ENCODE measurements around the gene BRCC3. TPM values are rescaled to one million over a fixed set of nuclear protein-coding genes. Genes with fewer than 3 reads are reported as not detected.
A peak's percentile ranks its signal among the peaks of the same experiment; 100 is the strongest.

The BRCC3 gene
- total and polyA plus RNA-seq, 2 of the 13 experiments (the other 11 are each of a cell fraction or from before 2014, with no cell fraction given) = 19.8 to 24.3 TPM

DNA sequence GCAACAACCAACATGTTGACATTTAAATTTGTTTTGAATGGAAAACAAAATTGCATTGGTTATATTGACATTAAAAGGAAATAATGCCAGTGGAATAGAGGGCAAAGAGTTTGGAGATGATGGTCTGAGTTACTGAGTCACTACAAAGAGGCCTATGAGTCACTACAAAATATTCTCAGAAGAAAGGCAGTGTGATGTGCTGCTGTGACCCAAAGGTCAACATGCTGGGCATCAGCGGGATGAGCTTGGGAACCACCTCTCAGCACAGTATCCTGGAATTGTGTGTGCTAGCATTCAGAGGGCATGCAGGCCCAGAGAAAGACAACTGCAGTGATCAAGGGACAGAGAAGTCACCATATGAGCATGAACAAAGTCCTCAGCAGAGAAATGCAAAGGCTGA, 3.1 kb upstream of the BRCC3 start (continued):
- TF ChIP-seq, protein P1, sequence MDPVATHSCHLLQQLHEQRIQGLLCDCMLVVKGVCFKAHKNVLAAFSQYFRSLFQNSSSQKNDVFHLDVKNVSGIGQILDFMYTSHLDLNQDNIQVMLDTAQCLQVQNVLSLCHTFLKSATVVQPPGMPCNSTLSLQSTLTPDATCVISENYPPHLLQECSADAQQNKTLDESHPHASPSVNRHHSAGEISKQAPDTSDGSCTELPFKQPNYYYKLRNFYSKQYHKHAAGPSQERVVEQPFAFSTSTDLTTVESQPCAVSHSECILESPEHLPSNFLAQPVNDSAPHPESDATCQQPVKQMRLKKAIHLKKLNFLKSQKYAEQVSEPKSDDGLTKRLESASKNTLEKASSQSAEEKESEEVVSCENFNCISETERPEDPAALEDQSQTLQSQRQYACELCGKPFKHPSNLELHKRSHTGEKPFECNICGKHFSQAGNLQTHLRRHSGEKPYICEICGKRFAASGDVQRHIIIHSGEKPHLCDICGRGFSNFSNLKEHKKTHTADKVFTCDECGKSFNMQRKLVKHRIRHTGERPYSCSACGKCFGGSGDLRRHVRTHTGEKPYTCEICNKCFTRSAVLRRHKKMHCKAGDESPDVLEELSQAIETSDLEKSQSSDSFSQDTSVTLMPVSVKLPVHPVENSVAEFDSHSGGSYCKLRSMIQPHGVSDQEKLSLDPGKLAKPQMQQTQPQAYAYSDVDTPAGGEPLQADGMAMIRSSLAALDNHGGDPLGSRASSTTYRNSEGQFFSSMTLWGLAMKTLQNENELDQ (CRISPR knock-in tag; IDR thresholded peaks at IDR 0.05; ENCODE audit: borderline replicate concordance) = no peak
- no peak for TF ChIP-seq ZNF773 (CRISPR knock-in tag; IDR thresholded peaks at IDR 0.05; ENCODE audit: borderline replicate concordance)
- TF ChIP-seq GABPA (IDR thresholded peaks at IDR 0.05; ENCODE audit: low read depth, low read length) = no peak
- no peak for TF ChIP-seq GABPA (CRISPR knock-in tag; IDR thresholded peaks at IDR 0.05; ENCODE audit: low read depth)
- TF ChIP-seq RARA (CRISPR knock-in tag; IDR thresholded peaks at IDR 0.05) = peak; percentile 23; the same call in 1 of the 2 replicates
- TF ChIP-seq XRCC5 (optimal IDR thresholded peaks at IDR 0.05; ENCODE audit: low read length) = no peak
- no peak for TF ChIP-seq KDM6A (CRISPR knock-in tag; IDR thresholded peaks at IDR 0.05; ENCODE audit: low read depth)
- no peak for TF ChIP-seq ZNF496 (CRISPR knock-in tag; IDR thresholded peaks at IDR 0.05; ENCODE audit: insufficient replicate concordance)
- no peak for TF ChIP-seq SOX6 (IDR thresholded peaks at IDR 0.05)
- no peak for TF ChIP-seq SOX6 (CRISPR knock-in tag; IDR thresholded peaks at IDR 0.05)
- no peak for TF ChIP-seq KLF16 (CRISPR knock-in tag; IDR thresholded peaks at IDR 0.05)
- no peak for TF ChIP-seq ZNF20 (CRISPR knock-in tag; IDR thresholded peaks at IDR 0.05)
- TF ChIP-seq, protein P2, sequence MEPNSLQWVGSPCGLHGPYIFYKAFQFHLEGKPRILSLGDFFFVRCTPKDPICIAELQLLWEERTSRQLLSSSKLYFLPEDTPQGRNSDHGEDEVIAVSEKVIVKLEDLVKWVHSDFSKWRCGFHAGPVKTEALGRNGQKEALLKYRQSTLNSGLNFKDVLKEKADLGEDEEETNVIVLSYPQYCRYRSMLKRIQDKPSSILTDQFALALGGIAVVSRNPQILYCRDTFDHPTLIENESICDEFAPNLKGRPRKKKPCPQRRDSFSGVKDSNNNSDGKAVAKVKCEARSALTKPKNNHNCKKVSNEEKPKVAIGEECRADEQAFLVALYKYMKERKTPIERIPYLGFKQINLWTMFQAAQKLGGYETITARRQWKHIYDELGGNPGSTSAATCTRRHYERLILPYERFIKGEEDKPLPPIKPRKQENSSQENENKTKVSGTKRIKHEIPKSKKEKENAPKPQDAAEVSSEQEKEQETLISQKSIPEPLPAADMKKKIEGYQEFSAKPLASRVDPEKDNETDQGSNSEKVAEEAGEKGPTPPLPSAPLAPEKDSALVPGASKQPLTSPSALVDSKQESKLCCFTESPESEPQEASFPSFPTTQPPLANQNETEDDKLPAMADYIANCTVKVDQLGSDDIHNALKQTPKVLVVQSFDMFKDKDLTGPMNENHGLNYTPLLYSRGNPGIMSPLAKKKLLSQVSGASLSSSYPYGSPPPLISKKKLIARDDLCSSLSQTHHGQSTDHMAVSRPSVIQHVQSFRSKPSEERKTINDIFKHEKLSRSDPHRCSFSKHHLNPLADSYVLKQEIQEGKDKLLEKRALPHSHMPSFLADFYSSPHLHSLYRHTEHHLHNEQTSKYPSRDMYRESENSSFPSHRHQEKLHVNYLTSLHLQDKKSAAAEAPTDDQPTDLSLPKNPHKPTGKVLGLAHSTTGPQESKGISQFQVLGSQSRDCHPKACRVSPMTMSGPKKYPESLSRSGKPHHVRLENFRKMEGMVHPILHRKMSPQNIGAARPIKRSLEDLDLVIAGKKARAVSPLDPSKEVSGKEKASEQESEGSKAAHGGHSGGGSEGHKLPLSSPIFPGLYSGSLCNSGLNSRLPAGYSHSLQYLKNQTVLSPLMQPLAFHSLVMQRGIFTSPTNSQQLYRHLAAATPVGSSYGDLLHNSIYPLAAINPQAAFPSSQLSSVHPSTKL (CRISPR knock-in tag; IDR thresholded peaks at IDR 0.05) = 0 out of 2 replicates have a peak, but pooled peaks have one; percentile 20
- no peak for TF ChIP-seq SYNCRIP (IDR thresholded peaks at IDR 0.05; ENCODE audit: insufficient read depth, low read depth, low read length)
- TF ChIP-seq, protein P3, sequence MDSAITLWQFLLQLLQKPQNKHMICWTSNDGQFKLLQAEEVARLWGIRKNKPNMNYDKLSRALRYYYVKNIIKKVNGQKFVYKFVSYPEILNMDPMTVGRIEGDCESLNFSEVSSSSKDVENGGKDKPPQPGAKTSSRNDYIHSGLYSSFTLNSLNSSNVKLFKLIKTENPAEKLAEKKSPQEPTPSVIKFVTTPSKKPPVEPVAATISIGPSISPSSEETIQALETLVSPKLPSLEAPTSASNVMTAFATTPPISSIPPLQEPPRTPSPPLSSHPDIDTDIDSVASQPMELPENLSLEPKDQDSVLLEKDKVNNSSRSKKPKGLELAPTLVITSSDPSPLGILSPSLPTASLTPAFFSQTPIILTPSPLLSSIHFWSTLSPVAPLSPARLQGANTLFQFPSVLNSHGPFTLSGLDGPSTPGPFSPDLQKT (CRISPR knock-in tag; IDR thresholded peaks at IDR 0.05; ENCODE audit: borderline replicate concordance) = no peak
- TF ChIP-seq, protein P4, sequence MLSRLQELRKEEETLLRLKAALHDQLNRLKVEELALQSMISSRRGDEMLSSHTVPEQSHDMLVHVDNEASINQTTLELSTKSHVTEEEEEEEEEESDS (CRISPR knock-in tag; IDR thresholded peaks at IDR 0.05; ENCODE audit: borderline replicate concordance) = no peak
- TF ChIP-seq SAP130 (CRISPR knock-in tag; IDR thresholded peaks at IDR 0.05; ENCODE audit: low read depth) = peak; percentile 27; the same call in 1 of the 2 replicates
- TF ChIP-seq ZFY (CRISPR knock-in tag; IDR thresholded peaks at IDR 0.05) = peak; percentile 20; the same call in 1 of the 2 replicates
- no peak for TF ChIP-seq PITX1 (CRISPR knock-in tag; IDR thresholded peaks at IDR 0.05)
- TF ChIP-seq, protein P5, sequence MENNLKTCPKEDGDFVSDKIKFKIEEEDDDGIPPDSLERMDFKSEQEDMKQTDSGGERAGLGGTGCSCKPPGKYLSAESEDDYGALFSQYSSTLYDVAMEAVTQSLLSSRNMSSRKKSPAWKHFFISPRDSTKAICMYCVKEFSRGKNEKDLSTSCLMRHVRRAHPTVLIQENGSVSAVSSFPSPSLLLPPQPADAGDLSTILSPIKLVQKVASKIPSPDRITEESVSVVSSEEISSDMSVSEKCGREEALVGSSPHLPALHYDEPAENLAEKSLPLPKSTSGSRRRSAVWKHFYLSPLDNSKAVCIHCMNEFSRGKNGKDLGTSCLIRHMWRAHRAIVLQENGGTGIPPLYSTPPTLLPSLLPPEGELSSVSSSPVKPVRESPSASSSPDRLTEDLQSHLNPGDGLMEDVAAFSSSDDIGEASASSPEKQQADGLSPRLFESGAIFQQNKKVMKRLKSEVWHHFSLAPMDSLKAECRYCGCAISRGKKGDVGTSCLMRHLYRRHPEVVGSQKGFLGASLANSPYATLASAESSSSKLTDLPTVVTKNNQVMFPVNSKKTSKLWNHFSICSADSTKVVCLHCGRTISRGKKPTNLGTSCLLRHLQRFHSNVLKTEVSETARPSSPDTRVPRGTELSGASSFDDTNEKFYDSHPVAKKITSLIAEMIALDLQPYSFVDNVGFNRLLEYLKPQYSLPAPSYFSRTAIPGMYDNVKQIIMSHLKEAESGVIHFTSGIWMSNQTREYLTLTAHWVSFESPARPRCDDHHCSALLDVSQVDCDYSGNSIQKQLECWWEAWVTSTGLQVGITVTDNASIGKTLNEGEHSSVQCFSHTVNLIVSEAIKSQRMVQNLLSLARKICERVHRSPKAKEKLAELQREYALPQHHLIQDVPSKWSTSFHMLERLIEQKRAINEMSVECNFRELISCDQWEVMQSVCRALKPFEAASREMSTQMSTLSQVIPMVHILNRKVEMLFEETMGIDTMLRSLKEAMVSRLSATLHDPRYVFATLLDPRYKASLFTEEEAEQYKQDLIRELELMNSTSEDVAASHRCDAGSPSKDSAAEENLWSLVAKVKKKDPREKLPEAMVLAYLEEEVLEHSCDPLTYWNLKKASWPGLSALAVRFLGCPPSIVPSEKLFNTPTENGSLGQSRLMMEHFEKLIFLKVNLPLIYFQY (CRISPR knock-in tag; IDR thresholded peaks at IDR 0.05; ENCODE audit: borderline replicate concordance) = no peak

Data from HepG2 (cell line).